Measurements from ENCODE around the gene STK32C. TPM values are rescaled to one million over a fixed set of nuclear protein-coding genes. Genes with fewer than 3 reads are reported as not detected.

Gene STK32C
- total and polyA plus RNA-seq, 4 donors, result 5.1 to 22.0 (median 16.3) TPM

- Histone ChIP-seq H3K9me3 (ENCODE audit: control insufficient read depth in 4 of 4, insufficient read depth in 3 of 4, low read length in 3 of 4) (peaks cover 0 to 16% (median 10%) of the 10 kb centered on the region in 4 donors), H3K27ac (ENCODE audit: low read depth in 1 of 2, low read length in 1 of 2) (no peak overlapping the region), H3K9ac (ENCODE audit: insufficient read depth in 1 of 2, low read length in 2 of 2) (no peak overlapping the region), H3K36me3 (ENCODE audit: control insufficient read depth in 4 of 4, insufficient read depth in 4 of 4, low read length in 4 of 4) (peaks cover 0 to 2% (median 0%) of the 10 kb centered on the region in 4 donors), H3K4me3 (no peak overlapping the region), H3K4me1 (ENCODE audit: control insufficient read depth in 5 of 5, insufficient read depth in 5 of 5, low read length in 5 of 5) (no peaks in the 10 kb centered on the region), H3K27me3 (ENCODE audit: control insufficient read depth in 3 of 3, insufficient read depth in 3 of 3, low read length in 2 of 3) (no peaks in the 10 kb centered on the region)
- ATAC-seq (ENCODE audit: insufficient read depth, low FRiP score) (no peak), DNase-seq (no peak)
- no peak for TF ChIP-seq CTCF (IDR thresholded peaks at IDR 0.05; ENCODE audit: control extremely low read depth, extremely low read depth)
- WGBS, 2 donors, result 67 to 77% methylated on average over 4 of the region's 4 CpGs
Measured at GRCh38 chr10:132213917-132214316, 93.8 kb downstream of the STK32C start.

- Histone ChIP-seq H3K4me1 (ENCODE audit: control insufficient read depth in 5 of 5, insufficient read depth in 5 of 5, low read length in 5 of 5) (no peaks in the 10 kb centered on the region), H3K9ac (ENCODE audit: insufficient read depth in 1 of 2, low read length in 2 of 2) (no peak overlapping the region), H3K36me3 (ENCODE audit: control insufficient read depth in 4 of 4, insufficient read depth in 4 of 4, low read length in 4 of 4) (peaks cover 0 to 2% (median 0%) of the 10 kb centered on the region in 4 donors), H3K27me3 (ENCODE audit: control insufficient read depth in 3 of 3, insufficient read depth in 3 of 3, low read length in 2 of 3) (no peaks in the 10 kb centered on the region), H3K9me3 (ENCODE audit: control insufficient read depth in 4 of 4, insufficient read depth in 3 of 4, low read length in 3 of 4) (peaks cover 0 to 15% (median 10%) of the 10 kb centered on the region in 4 donors), H3K4me3 (no peak overlapping the region), H3K27ac (ENCODE audit: low read depth in 1 of 2, low read length in 1 of 2) (no peak overlapping the region)
- DNase-seq (no peak), ATAC-seq (ENCODE audit: insufficient read depth, low FRiP score) (no peak)
- WGBS, 2 donors, result 88 to 93% methylated on average over 9 of the region's 9 CpGs
- no peak for TF ChIP-seq CTCF (IDR thresholded peaks at IDR 0.05; ENCODE audit: control extremely low read depth, extremely low read depth)
Measured at GRCh38 chr10:132212816-132213215, 94.9 kb downstream of the STK32C start.

GRCh38 chr10:132211246-132211645 is 96.5 kb downstream of the STK32C start:
- no peak overlapping the region for H3K4me3 ChIP-seq
- no peak for DNase-seq
- H3K4me1 ChIP-seq (ENCODE audit: control insufficient read depth in 5 of 5, insufficient read depth in 5 of 5, low read length in 5 of 5), result no peaks in the 10 kb centered on the region
- no peak overlapping the region for H3K27ac ChIP-seq (ENCODE audit: low read depth in 1 of 2, low read length in 1 of 2)
- H3K27me3 ChIP-seq (ENCODE audit: control insufficient read depth in 3 of 3, insufficient read depth in 3 of 3, low read length in 2 of 3), result no peaks in the 10 kb centered on the region
- ATAC-seq (ENCODE audit: insufficient read depth, low FRiP score), result no peak
- H3K9ac ChIP-seq (ENCODE audit: insufficient read depth in 1 of 2, low read length in 2 of 2), result no peak overlapping the region
- 93 to 95% methylated on average over 10 to 14 of the region's 14 CpGs for whole genome bisulfite sequencing, 2 donors
- TF ChIP-seq CTCF (IDR thresholded peaks at IDR 0.05; ENCODE audit: control extremely low read depth, extremely low read depth), result no peak
- H3K9me3 ChIP-seq (ENCODE audit: control insufficient read depth in 4 of 4, insufficient read depth in 3 of 4, low read length in 3 of 4), result peaks cover 0 to 8% (median 6%) of the 10 kb centered on the region in 4 donors
- peaks cover 0 to 7% (median 0%) of the 10 kb centered on the region in 4 donors for H3K36me3 ChIP-seq (ENCODE audit: control insufficient read depth in 4 of 4, insufficient read depth in 4 of 4, low read length in 4 of 4)

- Histone ChIP-seq H3K27ac (ENCODE audit: low read depth in 1 of 2, low read length in 1 of 2) (no peak overlapping the region), H3K36me3 (ENCODE audit: control insufficient read depth in 4 of 4, insufficient read depth in 4 of 4, low read length in 4 of 4) (peaks cover 0 to 7% (median 0%) of the 10 kb centered on the region in 4 donors), H3K27me3 (ENCODE audit: control insufficient read depth in 3 of 3, insufficient read depth in 3 of 3, low read length in 2 of 3) (no peaks in the 10 kb centered on the region), H3K4me1 (ENCODE audit: control insufficient read depth in 5 of 5, insufficient read depth in 5 of 5, low read length in 5 of 5) (no peaks in the 10 kb centered on the region), H3K9me3 (ENCODE audit: control insufficient read depth in 4 of 4, insufficient read depth in 3 of 4, low read length in 3 of 4) (peaks cover 0 to 8% (median 6%) of the 10 kb centered on the region in 4 donors), H3K4me3 (no peak overlapping the region), H3K9ac (ENCODE audit: insufficient read depth in 1 of 2, low read length in 2 of 2) (no peak overlapping the region)
- ATAC-seq (ENCODE audit: insufficient read depth, low FRiP score) (no peak), DNase-seq (no peak)
- TF ChIP-seq CTCF (IDR thresholded peaks at IDR 0.05; ENCODE audit: control extremely low read depth, extremely low read depth), result no peak
- 95 to 98% methylated on average over 14 of the region's 14 CpGs for WGBS, 2 donors
Measured at GRCh38 chr10:132210766-132211165, 97.0 kb downstream of the STK32C start.
